Measurements from ENCODE around the gene XAGE3.
"Not testable (repeated sequence)": the region's sequence is repeated elsewhere in the genome, so short reads cannot be mapped to it uniquely, and the experiment has no call there.

XAGE3 gene, protein sequence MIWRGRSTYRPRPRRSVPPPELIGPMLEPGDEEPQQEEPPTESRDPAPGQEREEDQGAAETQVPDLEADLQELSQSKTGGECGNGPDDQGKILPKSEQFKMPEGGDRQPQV

DNA sequence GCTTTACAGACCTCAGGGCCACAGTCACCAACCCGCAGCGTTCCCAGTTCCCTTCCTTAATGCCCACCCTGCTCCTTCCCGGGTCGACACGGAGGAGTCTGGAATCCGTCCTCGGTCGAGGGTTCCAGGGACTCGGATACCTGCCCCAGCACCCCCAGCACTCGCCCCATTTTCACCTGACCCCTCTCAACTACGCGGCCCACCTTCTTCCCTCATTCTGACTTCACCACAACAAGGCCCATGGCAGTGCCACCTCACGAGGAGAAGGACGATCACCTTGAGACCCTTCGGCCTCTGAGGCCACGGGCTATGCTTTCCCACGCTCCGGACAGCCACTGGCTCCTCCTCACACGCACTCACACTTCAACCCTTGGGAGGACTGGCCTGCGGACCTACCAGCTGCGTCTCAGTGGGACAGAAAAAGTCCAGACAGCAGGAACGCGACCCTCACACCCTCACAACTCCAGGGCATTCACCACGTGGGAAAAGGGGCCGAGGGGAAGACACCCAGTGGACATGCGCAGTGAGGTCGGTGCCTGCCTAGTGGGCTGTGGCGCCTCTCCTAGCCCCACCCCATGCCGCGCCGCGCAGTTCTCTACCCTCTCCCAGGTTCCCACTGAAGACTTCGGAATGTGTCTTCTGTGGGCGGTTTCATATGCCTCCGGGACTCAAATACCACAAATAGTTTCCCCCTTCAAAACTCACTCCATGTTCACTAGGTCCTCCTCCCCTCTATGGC lies at the start of gene XAGE3:
Gene XAGE3 (minus strand): TSS at position 474 of the 739 bp plus-strand sequence. CDS start 950 bp downstream, outside the sequence.
- DNase-seq = no peak

DNA sequence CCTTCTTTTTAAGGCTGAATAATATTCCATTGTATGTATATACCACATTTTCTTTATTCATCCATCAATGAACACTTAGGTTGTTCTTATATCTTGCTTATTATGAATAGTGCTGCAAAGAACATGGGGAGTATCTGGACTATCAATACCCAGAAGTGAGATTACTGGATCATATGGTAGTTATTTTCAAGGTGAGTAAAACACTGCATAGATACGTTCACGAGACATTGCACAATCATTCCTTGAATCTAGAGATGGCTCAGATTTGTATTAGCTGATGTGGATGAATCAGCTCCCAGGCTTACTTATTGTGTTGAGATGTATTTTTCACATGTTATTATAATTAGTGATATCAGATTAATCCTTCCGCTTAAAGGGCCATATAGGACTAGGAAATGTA lies 46.8 kb upstream of the XAGE3 start:
- DNase-seq = not testable (repeated sequence)

DNA sequence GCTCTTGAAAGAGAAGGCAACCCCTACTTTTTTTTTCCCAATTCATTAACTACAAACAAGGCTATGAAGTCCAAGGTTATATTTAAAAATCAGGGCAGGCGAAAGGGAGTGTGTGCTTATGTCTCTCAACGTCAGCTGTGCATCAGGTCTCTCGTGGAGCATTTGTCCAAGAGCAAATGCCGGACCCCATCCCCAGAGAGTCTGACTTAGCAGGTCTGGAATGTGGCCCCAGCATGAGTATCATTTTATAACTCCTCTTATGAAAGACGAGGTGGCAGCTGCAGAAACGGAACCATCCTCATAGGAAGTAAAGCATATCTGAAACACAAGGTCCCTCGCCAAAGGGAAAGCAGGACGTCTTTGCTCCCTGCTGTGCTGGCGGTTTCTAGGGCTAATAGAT lies 45.8 kb upstream of the XAGE3 start:
- not testable (repeated sequence) for DNase-seq

DNA sequence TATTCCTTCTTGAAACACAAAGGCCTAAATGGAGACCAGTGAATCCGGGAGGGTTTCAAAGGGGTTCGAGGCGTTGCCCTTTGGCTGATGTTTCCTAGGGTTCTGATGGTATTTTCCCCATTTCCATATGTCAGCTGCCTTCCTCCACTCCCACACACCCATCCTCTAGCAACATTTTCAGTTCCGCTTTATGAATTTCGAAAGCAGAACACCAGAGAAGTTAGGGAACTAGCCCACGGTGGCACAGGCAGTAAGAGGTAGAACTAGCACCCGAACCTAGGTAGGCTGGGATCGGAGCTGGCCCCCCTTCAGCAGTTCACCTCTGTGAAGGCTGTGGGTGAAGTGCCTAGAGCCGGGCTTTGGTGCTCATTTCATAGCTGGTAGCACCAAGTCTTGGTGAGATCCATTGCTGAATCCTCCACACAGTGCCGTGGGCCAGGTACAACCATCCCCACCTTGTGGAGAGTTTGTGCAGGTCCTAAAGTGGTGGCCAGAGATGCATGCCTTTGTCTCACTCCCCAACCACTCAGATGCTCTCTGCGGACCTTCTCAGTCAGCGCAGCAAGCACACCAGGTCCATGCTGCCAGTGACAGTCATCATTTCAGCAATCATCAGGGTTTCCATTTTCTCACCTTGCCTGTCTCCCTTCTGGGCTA lies 41.6 kb upstream of the XAGE3 start:
- not testable (repeated sequence) for DNase-seq

DNA sequence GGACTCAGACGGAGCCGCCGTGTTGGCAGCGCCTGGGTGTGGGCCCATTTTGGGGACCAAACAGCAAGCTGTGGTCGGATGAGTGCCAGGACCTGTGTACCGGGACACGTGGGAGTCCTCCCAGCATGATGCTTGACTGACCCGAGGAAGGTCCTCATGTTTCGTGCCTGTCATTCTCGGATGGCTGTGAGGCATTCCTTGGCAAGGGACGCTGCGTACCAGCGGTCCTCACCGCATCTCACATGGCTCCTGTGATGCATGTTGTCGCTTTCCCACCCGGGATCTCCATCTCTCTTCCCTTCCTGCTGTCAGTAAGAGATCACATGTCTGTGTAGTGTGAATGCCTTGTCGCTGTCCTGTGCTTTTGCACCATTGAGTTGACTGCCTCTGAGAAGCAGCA lies 40.0 kb upstream of the XAGE3 start:
- DNase-seq = not testable (repeated sequence)

DNA sequence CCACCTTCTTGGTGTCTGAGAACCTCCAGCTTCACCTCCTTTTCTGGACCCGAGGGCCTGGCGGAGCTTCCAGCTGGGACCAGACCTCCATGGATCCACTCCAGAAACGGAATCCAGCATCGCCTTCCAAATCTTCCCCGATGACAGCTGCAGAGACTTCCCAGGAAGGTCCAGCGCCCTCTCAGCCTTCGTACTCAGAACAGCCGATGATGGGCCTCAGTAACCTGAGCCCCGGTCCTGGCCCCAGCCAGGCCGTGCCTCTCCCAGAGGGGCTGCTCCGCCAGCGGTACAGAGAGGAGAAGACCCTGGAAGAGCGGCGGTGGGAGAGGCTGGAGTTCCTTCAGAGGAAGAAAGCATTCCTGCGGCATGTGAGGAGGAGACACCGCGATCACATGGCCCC lies 39.3 kb upstream of the XAGE3 start:
- DNase-seq = not testable (repeated sequence)

DNA sequence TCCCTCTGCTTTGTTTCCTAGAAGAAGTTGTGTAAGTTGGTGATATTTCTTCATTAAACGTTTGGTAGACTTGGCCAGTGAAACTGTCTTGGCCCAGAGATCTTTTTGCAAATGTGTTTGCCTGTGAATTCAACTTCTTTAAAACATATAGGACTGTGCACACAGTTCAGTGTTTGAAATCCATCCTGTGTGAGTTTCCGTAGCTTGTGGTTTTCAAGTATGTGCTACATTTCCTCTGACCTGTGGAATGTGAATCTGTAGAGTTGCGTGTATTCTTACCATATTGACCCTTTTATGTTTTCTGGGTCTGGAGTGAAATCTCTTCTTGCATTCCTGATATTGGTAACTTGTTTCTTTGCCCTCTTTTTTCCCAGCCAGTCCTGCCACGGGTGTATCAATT lies 38.2 kb upstream of the XAGE3 start:
- DNase-seq = not testable (repeated sequence)

DNA sequence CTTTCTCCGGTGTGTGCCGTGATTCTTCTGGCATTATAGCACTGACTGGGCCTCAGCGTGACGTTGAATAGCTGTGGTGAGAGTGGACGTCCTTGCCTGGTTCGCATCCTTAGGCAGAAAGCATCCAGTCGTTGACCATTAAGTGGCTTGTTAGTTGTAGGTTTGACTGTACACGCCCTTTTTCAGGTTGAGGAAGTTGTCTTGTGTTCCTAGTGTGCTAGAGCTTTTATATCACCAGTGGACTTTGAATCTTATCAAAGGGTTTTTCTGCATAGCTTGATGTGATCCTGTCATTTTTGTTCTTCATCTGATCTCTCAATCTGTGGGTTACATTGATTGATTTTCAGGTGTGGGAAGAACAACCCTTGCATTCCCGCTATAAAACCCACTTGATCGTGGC lies 37.6 kb upstream of the XAGE3 start:
- not testable (repeated sequence) for DNase-seq

DNA sequence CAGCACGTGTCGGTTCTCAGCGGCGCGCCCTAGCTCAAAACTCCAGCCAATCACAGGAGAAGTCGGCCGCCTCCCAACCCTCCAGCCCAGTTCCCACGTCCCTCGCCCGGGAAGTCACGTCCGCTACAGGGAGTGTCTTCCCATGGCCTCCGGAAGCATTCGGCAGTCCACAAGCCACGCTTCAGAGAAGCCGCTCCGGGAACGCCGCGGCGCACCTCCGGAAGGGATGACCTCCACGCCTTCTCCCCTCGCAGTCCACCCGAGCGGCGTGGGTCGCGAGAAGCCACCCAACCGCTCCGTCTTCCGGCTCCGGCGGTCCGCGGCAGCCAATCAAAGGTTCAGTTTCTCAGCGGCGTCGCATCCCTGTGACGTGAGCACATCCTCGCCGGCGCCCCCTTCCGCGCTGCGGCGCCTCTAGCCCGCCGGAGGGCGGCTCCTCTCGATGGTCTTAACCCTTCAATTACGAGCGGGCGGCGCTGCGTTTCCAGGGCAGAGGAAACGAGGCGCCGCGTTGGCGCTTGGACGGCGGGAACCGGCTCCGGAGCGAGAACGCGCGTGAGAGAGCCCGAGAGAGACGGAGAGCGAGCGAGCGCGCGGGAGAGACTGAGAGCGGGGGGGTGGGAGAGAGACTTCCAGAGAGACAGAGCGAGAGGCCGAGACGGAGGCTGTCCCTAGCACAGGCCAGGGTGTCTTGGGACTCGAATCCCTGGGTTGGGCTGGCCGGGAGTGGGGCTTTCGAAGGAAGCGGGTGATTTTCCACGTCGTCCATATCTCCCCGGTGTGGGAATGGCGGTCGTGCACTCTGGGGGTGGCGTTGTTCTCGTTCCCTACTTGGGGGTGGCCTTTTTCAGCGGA lies 29.2 kb upstream of the XAGE3 start, which contains the start of gene FAM156B:
Gene FAM156B (plus strand): TSS at position 476 of the 855 bp plus-strand sequence. CDS start 9,896 bp downstream, outside the sequence.
- DNase-seq = not testable (repeated sequence)

DNA sequence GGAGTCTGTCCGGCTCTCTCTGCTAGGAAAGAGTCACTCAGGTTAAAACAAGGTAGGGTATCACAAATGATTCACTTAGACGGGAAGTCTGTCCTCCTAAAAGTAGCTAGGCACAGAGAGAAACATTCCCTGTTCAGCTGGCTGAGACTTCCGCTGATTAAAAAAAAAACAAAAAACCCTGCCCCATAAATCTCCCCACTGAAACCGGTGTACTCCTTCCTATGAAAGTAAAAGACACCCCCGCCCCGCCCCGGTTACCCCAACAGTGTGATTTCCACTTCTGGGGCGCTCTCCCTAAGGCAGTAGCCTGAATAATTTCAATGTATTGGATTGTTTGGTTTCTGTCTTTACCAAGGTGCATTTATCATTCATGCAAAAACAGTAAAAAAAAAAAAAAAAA lies 28.6 kb upstream of the XAGE3 start:
- DNase-seq = not testable (repeated sequence)

DNA sequence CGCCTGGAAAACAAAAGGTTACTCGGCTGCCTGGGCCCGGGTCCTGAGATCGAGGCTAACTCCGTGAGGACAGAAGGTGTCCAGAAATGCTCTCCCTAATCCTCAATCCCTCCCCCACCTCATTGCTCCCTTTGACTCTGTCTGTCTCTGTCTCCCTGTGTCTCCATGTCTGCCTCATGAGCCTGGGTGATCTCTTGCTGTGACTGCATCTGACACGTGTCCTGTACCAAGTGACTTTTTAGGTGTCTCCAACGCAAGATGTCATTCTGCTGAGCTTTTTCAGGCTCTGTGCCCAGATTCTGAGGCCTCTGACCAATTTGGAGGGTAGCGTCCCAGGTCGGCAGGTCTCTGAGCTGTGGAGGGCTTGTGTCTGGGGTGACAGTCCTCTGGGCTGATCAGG lies 20.2 kb upstream of the XAGE3 start:
- not testable (repeated sequence) for DNase-seq

DNA sequence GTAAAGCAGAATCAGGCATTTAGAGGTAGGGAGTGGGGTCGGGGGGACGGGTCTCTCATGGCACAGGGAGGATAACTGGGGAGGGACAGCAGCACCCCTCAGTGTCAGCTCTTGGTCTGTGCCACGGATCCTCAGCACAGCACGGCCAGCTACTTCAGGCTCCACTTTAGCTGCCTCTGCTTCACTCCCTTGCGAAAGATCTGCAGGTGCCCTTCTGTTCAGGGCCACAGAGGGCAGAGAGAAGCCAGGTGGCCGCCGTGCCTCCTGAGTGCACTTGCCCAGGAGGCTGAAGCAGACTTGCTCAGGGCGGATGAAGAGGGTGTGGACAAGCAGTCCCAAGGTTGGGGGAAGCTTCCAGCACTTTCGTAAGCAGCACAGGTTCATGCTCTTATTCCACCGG lies 19.6 kb upstream of the XAGE3 start:
- DNase-seq = not testable (repeated sequence)

DNA sequence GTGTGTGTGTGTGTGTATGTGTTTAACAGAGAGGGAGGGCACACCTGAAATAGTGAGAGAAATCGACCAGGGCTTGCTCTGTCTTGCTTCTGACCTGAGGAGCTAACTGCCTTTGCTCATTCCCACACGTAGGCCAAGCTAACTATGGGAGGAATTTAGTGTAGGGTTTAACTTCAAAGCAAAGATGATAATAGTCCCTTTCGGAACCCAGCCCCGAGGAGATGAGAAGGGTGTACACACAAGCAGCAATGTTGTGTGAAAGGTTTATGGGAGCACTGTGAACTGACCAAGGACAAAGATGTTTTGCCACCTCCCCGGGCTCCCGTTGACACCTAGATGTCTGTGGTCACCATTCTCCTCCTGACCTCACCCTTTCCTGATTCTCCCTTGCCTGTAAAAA lies 8.5 kb upstream of the XAGE3 start:
- DNase-seq = not testable (repeated sequence)

DNA sequence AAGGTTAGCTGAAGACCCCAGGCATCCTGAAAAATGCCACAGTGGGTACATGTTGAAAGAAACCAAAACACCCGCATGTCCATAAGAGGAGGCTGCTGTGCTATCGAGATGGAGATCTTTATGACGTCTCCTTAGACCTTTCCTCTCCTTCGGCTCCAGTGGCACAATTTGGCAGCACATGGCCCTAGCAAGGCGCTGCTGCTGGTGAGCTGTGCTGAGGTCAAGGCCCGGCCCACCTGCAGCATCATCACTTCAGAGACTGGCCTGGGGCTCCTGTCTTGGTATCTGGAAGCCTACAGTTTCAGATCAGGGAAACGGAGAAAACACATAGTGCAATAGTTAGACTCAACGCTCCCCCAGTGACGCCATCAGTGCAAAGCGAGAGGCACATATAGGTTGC lies 7.6 kb upstream of the XAGE3 start:
- DNase-seq = not testable (repeated sequence)

DNA sequence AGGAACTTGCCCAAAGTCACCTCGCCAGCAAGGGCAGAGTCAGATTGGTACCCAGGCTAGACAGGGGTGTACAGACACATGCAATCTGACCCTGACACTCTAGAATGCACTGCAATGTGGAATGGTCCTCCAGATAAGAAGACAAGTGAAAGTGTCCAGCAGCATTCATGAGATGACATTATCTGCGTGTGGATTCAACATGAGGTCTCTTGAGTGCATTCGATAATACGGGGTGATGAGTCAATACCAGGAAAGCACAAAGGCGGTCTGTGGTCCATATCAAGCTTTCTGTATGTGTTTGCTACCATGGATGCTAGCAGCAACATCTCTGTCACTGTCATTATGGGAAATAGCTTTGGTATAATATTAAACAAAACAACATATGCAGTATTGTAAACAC lies 6.8 kb upstream of the XAGE3 start:
- no peak for DNase-seq

DNA sequence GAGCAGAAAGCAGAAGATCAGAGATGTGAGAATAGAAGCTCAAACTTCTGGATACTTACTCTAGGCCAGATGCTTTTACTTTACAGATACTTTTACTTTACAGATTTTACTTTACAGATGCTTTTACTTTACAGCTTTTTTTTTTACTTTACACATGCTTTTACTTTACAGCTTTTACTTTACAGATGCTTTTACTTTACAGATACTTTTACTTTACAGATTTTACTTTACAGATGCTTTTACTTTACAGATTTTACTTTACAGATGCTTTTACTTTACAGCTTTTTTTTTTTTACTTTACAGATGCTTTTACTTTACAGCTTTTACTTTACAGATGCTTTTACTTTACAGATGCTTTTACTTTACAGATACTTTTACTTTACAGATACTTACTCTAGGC lies 5.9 kb upstream of the XAGE3 start:
- not testable (repeated sequence) for DNase-seq

DNA sequence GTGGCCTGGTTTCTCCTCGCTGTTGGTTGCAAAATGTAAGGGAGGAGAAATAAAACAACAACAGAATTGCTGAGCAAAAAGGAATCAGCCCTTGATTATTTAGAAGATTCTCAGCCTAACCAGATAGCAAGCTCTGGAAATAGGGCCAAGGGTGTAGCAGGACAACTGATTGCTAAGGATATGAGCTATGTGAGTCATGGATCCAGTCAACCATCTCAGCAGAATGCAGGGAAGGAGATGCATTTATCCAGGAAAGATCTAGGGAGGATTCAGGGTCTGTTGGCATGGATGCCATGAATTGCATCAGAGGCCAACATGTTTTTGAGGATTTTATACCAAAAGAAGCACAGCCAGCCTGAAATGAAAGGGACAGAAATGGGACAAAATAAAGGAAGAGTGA lies 2.2 kb upstream of the XAGE3 start:
- no peak for DNase-seq

DNA sequence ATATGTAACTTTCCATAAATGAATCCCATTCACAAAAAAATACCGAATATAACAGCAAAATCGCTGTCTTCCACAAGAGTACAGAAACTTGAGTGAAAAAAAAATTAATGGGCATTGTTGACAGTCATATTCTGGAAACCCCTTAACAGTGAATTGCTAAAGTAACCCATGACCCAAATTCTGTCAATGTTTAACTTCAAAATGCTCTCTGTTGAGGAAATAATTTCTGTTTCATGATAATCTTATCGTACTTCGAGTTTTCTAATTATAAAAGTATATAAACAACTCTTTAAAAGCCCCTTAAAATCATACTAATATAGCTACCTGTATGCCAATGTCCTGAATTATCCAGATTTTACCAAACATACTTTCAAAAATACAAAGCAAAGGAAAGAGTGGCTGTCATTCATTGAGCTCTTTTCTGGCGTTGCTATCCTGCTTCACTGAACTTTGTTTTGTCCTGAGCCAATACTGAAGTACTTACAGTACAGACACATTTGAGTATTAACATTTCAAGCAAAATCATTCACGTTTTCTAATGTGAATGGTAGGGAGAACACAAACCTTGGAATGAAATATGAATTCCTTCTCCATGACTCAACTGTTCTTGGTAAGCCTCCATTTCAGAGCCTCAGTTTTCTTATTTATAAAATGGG lies 2.4 kb downstream of the XAGE3 start:
- DNase-seq = no peak

DNA sequence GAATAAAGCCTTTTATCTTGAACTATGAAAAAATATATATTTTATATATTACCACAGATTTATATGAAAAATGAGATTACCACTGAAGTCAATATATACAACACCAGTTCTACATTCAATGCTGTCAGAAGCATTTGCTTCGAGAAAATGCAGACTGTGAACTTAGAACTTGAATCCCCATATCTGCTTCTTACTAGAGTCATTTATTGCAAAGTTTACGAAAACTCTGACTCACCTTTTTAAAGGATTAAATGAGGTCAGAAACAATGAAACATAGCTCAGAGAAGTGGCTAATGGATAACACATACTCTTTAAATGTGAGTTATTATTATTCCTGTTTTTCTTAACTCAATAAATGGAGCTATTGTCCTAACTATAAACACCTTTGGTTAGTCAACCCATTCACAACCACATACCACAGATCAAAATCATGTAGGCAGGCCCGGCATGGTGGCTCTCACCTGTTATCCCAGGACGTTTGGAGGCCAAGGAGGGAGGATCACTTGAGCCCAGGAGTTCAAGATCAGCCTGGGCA lies 10.8 kb downstream of the XAGE3 start:
- not testable (repeated sequence) for DNase-seq

DNA sequence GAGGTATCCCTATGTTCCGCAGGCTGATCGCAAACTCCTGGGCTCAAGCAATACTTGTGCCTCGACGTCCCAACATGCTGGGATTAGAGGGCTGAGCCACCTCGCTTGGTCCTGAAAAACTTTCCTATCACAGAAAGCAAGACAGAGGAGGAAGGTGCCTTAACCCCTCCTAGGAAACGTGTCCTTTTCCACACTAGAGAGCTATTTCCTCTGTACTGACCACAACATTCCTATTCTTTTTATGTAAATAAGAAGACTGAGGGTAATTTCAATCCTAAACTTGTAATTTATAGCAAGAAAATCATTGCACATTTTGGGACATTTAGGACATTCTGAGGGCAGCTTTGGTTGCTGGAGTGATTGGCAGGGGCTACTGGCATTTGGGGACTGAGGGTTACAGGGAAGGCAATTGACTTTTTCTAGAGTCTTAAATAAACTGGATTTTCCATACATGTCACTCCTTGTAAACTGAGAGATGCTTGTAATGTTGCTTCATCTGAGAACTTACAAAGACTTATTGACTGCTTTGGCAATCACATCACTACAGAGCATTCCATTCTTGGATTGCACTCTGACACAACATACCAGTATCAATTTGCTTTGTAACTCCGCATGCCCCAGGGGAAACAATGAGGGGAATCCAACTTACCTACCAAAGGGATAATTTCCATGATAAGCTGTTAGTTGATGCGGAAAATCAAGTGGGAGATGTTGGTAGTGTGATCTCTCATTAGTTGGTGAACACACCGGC lies 15.6 kb downstream of the XAGE3 start:
- DNase-seq = no peak

DNA sequence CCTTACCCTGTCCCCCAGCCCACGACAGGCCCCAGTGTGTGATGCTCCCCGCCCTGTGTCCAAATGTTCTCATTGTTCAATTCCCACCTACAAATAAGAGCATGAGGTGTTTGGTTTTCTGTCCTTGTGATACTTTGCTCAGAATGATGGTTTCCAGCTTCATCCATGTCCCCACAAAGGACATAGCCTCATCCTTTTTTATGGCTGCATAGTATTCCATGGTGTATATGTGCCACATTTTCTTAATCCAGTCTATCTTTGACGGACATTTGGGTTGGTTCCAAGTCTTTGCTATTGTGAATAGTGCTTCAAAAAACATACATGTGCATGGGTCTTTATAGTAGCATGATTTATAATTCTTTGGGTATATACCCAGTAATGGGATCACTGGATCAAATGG lies 24.3 kb downstream of the XAGE3 start:
- not testable (repeated sequence) for DNase-seq
